HG03060 (cell line): Measurements from ENCODE around the gene ADAMTS9.

Experiments
- ATAC-seq: cut with Tn5 transposase; IDR thresholded peaks from one replicate; pipeline ENCODE4 v1.9.1; 2021; ENCODE audit warnings: low read depth, moderate number of reproducible peaks; ENCODE audit not compliant: unreplicated experiment

ADAMTS9 gene

GRCh38 chr3:64496786-64497490 lies 190.9 kb downstream of the ADAMTS9 start:
- ATAC-seq: no peak

GRCh38 chr3:64495781-64496334 lies 191.9 kb downstream of the ADAMTS9 start:
- ATAC-seq: no peak

- ATAC-seq: no peak
These were observed 192.5 kb downstream of the ADAMTS9 start for GRCh38 chr3:64495121-64495780.

- ATAC-seq: no peak
These were observed 193.3 kb downstream of the ADAMTS9 start for GRCh38 chr3:64494526-64494925.

GRCh38 chr3:64493149-64493548 lies 194.7 kb downstream of the ADAMTS9 start:
- ATAC-seq: no peak

- ATAC-seq: no peak
These were observed 196.0 kb downstream of the ADAMTS9 start for GRCh38 chr3:64491843-64492242.

- ATAC-seq: no peak
These were observed 197.5 kb downstream of the ADAMTS9 start for GRCh38 chr3:64490180-64490724.

- no peak for ATAC-seq
These were observed 198.3 kb downstream of the ADAMTS9 start for GRCh38 chr3:64489361-64490044.

- no peak for ATAC-seq
These were observed 198.9 kb downstream of the ADAMTS9 start for GRCh38 chr3:64488939-64489338.

- peak; percentile 98 for ATAC-seq
These were observed 203.4 kb downstream of the ADAMTS9 start for GRCh38 chr3:64484289-64484992.

- no peak for ATAC-seq
These were observed 204.3 kb downstream of the ADAMTS9 start for GRCh38 chr3:64483467-64483866.

GRCh38 chr3:64475037-64475436 lies 212.8 kb downstream of the ADAMTS9 start:
- ATAC-seq: no peak

GRCh38 chr3:64473466-64473865 lies 214.3 kb downstream of the ADAMTS9 start:
- no peak for ATAC-seq

- ATAC-seq: no peak
These were observed 217.4 kb downstream of the ADAMTS9 start for GRCh38 chr3:64470436-64470835.

- no peak for ATAC-seq
These were observed 220.4 kb downstream of the ADAMTS9 start for GRCh38 chr3:64467255-64467944.
